ENCODE measurements around the gene TJP3.

Gene TJP3

DNA sequence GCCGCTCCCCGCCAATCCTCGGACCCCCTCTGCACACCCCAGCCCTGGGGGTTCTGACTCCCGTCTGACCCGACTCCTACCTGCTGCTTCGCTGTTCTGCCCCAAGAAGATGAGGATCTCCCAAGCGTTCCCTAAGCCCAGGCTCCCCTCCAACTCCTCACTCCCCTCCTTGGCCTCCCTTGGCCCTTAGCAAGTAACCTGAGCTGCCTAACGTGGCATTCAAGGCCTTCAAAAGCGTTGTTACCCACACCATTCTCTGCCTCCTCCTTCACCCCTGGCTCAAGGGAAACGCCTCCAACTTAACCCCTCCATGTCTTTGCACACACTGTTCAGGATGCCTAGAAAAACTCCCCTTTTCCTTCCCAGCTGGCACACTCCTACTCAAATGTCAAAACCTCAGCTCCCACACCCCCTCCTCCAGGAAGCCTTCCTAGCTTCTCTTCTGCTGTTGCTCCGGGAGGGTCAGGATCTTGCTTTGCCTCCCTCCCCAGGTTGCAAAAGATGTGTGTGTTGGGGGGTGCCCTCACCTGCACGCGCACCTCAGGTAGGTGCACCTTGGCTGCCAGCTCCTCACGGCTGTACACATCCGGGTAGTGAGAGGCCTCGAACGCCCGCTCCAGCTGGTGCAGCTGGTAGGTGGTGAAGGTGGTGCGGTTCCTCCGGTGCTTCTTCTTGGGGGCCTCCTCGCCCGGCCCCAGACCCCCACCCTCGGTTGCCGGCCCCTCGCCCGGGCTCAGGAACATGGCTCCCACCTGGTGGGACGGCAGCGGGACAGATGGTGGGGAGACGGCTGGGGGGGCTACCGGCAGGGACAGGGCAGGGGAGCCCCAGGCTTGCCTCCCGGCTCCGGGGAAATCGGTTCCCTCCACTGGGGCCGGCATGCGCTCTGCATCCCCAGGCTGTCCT, 63.1 kb downstream of the TJP3 start:
- TF ChIP-seq SIN3A (IDR thresholded peaks at IDR 0.05; ENCODE audit: borderline replicate concordance, insufficient read depth, low read length) (no peak), POLR2AphosphoS5 (IDR thresholded peaks at IDR 0.05; ENCODE audit: low read depth, low read length) (no peak)

DNA sequence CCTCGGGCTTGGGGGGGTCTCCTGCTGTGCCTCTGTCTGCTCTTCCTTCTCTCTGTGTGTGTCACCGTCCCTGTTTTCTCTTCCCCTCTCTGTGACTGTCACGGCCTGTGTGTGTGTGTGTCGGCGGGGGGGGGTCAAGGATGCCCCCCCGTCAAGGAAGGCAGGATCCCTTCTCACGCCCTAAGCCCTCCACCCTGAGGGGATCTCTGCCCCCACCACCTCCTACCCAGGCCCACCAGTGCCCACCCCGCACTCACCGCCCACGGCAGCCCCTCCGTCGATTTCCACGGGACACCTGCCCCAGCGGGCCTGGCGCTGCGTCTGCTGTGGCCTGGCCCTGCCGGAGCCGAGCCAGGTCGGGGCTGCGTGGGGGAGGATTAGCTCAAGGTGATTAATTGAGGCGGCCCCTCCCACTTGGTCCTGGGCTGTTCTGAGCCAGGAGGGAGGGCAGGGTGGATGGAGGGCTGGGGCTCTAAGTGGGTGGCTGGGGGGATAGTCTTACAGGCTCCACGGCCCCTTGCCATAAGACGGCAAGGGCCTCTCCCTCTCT, 63.8 kb downstream of the TJP3 start, which contains the start of gene RAX2:
Gene RAX2, minus strand, starts transcription at position 323 of the 550 bp plus-strand sequence. CDS start 486 bp downstream, outside the sequence.
- no peak for TF ChIP-seq POLR2AphosphoS5 (IDR thresholded peaks at IDR 0.05; ENCODE audit: low read depth, low read length)
- no peak for TF ChIP-seq FOXP2 (optimal IDR thresholded peaks at IDR 0.05; ENCODE audit: borderline replicate concordance, extremely low read depth, extremely low read length, insufficient read depth)
- no peak for TF ChIP-seq TAF1 (IDR thresholded peaks at IDR 0.05; ENCODE audit: borderline replicate concordance, insufficient read depth, low read length)
- TF ChIP-seq, protein P1, sequence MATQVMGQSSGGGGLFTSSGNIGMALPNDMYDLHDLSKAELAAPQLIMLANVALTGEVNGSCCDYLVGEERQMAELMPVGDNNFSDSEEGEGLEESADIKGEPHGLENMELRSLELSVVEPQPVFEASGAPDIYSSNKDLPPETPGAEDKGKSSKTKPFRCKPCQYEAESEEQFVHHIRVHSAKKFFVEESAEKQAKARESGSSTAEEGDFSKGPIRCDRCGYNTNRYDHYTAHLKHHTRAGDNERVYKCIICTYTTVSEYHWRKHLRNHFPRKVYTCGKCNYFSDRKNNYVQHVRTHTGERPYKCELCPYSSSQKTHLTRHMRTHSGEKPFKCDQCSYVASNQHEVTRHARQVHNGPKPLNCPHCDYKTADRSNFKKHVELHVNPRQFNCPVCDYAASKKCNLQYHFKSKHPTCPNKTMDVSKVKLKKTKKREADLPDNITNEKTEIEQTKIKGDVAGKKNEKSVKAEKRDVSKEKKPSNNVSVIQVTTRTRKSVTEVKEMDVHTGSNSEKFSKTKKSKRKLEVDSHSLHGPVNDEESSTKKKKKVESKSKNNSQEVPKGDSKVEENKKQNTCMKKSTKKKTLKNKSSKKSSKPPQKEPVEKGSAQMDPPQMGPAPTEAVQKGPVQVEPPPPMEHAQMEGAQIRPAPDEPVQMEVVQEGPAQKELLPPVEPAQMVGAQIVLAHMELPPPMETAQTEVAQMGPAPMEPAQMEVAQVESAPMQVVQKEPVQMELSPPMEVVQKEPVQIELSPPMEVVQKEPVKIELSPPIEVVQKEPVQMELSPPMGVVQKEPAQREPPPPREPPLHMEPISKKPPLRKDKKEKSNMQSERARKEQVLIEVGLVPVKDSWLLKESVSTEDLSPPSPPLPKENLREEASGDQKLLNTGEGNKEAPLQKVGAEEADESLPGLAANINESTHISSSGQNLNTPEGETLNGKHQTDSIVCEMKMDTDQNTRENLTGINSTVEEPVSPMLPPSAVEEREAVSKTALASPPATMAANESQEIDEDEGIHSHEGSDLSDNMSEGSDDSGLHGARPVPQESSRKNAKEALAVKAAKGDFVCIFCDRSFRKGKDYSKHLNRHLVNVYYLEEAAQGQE (IDR thresholded peaks at IDR 0.05; ENCODE audit: insufficient read depth in 1 of 2, low read depth in 2 of 2, low read length in 2 of 2): no peak
- TF ChIP-seq SIN3A (IDR thresholded peaks at IDR 0.05; ENCODE audit: borderline replicate concordance, insufficient read depth, low read length): no peak

DNA sequence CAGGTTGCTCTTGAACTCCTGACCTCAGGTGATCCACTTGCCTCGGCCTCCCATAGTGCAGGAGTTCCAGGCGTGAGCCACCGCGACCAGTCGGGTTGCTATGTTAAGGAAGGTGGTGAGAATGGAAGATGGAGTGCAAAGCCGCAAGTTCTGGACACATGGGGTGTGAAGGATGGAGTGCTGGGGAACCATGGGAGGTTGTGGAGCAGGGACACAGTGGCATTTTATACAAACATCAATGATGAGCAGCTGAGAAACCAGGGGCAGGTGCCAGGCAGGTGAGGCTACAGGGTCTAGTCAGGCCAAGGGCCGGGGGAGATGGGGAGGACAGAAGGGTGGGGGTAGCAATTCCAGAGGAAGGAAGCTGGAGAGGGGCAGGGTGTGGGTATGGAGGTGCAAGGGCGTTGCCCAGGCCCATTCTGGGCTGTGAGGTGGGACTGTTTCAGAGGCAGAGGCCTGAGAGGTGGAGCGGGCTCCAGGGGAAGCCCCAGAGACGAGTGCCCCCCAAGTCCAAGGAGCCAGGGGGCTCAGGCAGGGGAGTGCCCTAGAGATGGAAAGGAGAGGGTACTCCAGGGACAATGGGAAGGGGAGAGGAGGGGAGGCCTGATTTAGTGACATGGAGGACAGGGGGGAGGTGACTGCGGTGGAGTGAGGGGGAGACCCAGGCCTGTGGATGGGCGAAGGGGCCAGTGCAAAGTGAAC, 65.8 kb downstream of the TJP3 start:
- TF ChIP-seq FOXP2 (optimal IDR thresholded peaks at IDR 0.05; ENCODE audit: borderline replicate concordance, extremely low read depth, extremely low read length, insufficient read depth) (no peak), POLR2AphosphoS5 (IDR thresholded peaks at IDR 0.05; ENCODE audit: low read depth, low read length) (no peak), TAF1 (IDR thresholded peaks at IDR 0.05; ENCODE audit: borderline replicate concordance, insufficient read depth, low read length) (no peak), SIN3A (IDR thresholded peaks at IDR 0.05; ENCODE audit: borderline replicate concordance, insufficient read depth, low read length) (no peak)
- TF ChIP-seq, protein P1 (IDR thresholded peaks at IDR 0.05; ENCODE audit: insufficient read depth in 1 of 2, low read depth in 2 of 2, low read length in 2 of 2): no peak

DNA sequence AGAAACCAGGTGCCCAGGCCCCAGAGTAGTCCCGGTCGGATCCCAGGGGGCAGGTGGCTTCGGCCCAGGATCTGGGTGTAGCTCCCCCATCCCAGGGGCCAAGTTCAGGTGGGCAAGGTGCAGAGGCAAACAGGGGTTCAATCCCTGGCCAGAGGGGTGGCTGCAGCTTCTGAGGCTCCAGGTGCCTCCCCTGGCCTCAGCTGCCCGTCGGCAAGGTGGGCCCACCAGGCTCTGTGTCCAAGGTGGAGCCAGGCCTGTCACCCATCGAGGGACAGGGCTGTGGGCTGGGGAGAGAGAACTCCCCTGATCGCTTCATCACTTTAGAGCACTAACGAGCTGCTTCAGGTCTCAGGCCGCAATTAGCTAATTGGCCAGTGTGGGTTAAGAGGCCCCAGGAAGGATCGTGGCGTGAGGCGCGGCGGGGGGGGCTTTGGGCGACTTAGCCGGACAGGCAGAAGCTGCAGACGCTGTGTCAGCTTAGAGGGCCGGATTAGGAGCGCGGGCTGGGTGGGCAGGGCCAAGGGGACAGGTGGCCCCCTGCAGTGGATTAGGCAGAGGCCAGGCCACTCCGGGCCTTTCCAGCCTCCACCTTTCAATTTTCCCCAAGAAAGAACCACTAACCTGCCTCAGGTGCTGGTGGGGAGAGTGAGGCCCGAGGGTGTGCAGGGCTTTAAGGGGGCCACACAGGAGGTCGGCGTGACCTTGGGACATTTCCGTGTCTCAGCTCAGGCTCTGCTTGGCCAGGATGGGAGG, 66.6 kb downstream of the TJP3 start:
- TF ChIP-seq SIN3A (IDR thresholded peaks at IDR 0.05; ENCODE audit: borderline replicate concordance, insufficient read depth, low read length): no peak
- TF ChIP-seq, protein P1 (IDR thresholded peaks at IDR 0.05; ENCODE audit: insufficient read depth in 1 of 2, low read depth in 2 of 2, low read length in 2 of 2): no peak
- TF ChIP-seq FOXP2 (optimal IDR thresholded peaks at IDR 0.05; ENCODE audit: borderline replicate concordance, extremely low read depth, extremely low read length, insufficient read depth): no peak
- TF ChIP-seq TAF1 (IDR thresholded peaks at IDR 0.05; ENCODE audit: borderline replicate concordance, insufficient read depth, low read length): no peak
- no peak for TF ChIP-seq POLR2AphosphoS5 (IDR thresholded peaks at IDR 0.05; ENCODE audit: low read depth, low read length)

DNA sequence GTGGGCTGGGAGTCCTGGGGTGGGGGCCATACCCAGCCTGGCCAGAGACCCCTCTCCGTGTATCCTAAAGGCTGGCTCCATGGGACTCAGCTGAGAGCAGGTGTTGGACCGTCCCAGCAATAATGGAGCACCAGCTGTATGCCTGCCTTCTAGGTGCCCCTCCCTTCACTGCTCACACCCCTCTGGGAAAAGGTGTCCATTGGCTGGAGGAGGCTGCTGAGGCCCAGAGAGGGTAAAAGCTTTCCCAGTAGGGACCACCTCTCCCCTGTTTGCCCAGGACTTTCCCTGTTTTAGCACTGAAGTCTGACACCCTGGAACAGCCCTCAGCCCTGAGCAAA, 67.2 kb downstream of the TJP3 start:
- TF ChIP-seq TAF1 (IDR thresholded peaks at IDR 0.05; ENCODE audit: borderline replicate concordance, insufficient read depth, low read length): no peak
- no peak for TF ChIP-seq POLR2AphosphoS5 (IDR thresholded peaks at IDR 0.05; ENCODE audit: low read depth, low read length)
- no peak for TF ChIP-seq FOXP2 (optimal IDR thresholded peaks at IDR 0.05; ENCODE audit: borderline replicate concordance, extremely low read depth, extremely low read length, insufficient read depth)
- no peak for TF ChIP-seq SIN3A (IDR thresholded peaks at IDR 0.05; ENCODE audit: borderline replicate concordance, insufficient read depth, low read length)
- TF ChIP-seq, protein P1 (IDR thresholded peaks at IDR 0.05; ENCODE audit: insufficient read depth in 1 of 2, low read depth in 2 of 2, low read length in 2 of 2): no peak

Data from PFSK-1 (cell line).